ENCODE results near the gene TIPARP.

Gene TIPARP

GRCh38 chr3:156743859-156744258, 69.5 kb downstream of the TIPARP start:
- no peak for DNase-seq

DNA sequence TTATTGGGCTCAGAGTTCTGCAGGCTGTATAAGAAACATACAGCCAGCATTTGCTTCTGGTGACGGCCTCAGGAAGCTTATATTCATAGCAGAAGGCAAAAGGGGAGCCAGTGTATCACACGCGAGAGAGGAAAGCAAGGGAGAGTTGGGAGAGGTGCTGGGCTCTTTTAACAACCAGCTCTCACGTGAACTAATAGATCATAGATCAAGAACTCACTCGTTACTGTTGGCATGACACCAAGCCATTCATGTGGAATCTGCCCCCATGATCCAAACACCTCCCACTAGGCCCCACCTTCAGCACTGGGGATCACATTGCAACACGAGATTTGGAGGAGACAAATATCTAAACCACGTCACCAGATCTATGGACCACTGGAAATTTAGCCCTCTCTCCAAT, 70.2 kb downstream of the TIPARP start:
- no peak for DNase-seq

DNA sequence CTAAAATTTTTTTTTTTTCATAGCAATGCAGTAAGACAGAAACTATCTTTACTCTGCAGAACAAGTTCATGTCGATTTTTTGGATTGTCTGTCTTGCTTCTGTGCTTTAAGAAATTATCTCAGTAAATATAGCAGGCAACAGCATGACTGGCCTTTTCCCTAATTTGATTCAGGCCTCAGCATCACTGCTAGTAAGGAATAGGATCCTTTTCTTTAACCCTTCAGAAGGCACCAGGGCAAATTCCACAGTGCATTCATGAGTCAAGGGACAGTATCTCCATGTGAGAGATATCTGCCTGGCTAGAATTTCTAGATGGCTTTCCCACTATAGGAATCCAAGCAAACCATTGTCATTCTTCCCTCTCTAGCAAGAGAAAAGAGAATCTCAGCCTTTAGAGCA, 71.4 kb downstream of the TIPARP start:
- no peak for DNase-seq

GRCh38 chr3:156747046-156747445, 72.7 kb downstream of the TIPARP start:
- DNase-seq: no peak

DNA sequence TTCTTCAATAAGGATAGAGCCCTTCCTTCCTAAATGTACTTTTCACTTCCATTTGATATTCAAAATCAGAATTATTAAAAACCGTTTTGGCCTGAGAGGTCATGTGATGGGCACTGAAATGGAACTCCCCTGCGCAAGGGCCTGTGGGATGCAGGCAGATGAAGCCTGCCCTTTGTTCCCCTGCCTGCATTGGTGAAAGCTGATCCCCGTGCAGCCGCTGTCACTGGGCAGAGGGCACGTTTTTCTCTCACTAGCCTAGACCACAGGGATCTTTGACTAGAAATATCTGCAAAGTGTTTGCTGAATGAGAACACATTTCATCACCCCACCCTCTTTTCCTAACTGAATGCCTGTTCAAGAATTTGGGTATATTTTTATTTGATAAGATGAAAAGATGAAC, 74.9 kb downstream of the TIPARP start:
- DNase-seq: no peak

- no peak for DNase-seq
Measured at GRCh38 chr3:156750191-156750873, 75.9 kb downstream of the TIPARP start.

DNA sequence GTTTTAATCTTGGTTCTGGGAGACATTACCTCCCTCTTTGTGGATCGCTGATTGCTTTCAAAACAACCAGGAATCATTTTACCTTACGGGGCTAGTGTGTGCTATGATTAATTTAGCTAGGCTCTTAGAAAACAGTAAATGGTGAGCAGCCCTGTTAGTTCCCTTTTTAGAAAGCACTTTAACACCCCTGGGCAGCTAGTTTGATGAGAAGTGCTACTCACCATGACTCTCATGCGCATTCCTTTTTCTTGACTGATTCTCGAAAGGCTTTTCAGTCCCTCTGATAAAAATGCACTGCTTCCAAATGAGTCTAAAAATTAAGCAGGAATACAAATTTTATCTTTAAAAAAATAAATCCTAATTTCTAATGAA, 76.5 kb downstream of the TIPARP start:
- DNase-seq: no peak

- no peak for DNase-seq
Measured at GRCh38 chr3:156751461-156752025, 77.2 kb downstream of the TIPARP start.
